Measurements from ENCODE around the gene GPR52. TPM values are rescaled to one million over a fixed set of nuclear protein-coding genes. Genes with fewer than 3 reads are reported as not detected.

Gene GPR52
- total RNA-seq, 2 donors from 2014 or later, result 0.53 to 1.1 TPM

DNA sequence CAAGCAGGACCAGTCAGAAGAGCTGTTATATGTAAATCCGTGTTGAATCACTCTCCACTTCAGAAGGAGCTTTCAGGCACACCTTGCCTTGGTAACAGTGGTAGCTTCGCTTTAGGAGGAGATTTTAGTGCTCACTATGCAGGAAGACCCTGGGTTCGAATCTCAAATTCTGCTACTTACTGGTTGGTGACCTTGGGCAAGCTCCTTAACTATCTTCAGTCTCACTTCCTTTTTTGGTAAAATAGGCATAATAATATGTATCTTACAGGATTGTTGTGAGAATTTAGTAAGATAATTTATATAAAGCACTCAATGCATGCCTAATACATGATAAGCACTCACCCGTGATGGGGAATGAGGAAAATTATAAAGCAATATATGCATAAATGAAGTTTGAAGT is 46.7 kb upstream of the GPR52 start:
- H3K27me3 Mint-ChIP-seq (ENCODE audit: insufficient read depth), result no peaks in the 10 kb centered on the region
- WGBS, 2 experiments (ENCODE audit: insufficient coverage in 1 of 2, insufficient read length in 1 of 2), result 92 to 94% methylated on average over 2 to 4 of the region's 4 CpGs
- no peaks in the 10 kb centered on the region for H3K9me3 ChIP-seq (ENCODE audit: control insufficient read depth, low read length)
- no peaks in the 10 kb centered on the region for H3K4me1 ChIP-seq (ENCODE audit: control insufficient read depth, insufficient read depth, low read length)
- no peak for DNase-seq
- H3K4me3 Mint-ChIP-seq, result no peak overlapping the region
- H3K36me3 Mint-ChIP-seq (ENCODE audit: low read depth), result no peaks in the 10 kb centered on the region
- H3K27ac ChIP-seq (ENCODE audit: low read depth, low read length), result no peak overlapping the region
- no peaks in the 10 kb centered on the region for H3K4me1 Mint-ChIP-seq
- no peak overlapping the region for H3K4me3 ChIP-seq (ENCODE audit: low read length)
- H3K9me3 Mint-ChIP-seq, result no peaks in the 10 kb centered on the region
- H3K9ac ChIP-seq (ENCODE audit: extremely low read depth, low read length, poor library complexity, severe bottlenecking), result no peak overlapping the region
- no peak overlapping the region for H3K27ac Mint-ChIP-seq
- no peaks in the 10 kb centered on the region for H3K27me3 ChIP-seq (ENCODE audit: control insufficient read depth, insufficient read depth, low read length, poor library complexity, severe bottlenecking)
- TF ChIP-seq, protein P1, sequence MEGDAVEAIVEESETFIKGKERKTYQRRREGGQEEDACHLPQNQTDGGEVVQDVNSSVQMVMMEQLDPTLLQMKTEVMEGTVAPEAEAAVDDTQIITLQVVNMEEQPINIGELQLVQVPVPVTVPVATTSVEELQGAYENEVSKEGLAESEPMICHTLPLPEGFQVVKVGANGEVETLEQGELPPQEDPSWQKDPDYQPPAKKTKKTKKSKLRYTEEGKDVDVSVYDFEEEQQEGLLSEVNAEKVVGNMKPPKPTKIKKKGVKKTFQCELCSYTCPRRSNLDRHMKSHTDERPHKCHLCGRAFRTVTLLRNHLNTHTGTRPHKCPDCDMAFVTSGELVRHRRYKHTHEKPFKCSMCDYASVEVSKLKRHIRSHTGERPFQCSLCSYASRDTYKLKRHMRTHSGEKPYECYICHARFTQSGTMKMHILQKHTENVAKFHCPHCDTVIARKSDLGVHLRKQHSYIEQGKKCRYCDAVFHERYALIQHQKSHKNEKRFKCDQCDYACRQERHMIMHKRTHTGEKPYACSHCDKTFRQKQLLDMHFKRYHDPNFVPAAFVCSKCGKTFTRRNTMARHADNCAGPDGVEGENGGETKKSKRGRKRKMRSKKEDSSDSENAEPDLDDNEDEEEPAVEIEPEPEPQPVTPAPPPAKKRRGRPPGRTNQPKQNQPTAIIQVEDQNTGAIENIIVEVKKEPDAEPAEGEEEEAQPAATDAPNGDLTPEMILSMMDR (conservative IDR thresholded peaks at IDR 0.05), result no peak
- H3K36me3 ChIP-seq (ENCODE audit: control insufficient read depth, insufficient read depth, low read length), result no peaks in the 10 kb centered on the region

DNA sequence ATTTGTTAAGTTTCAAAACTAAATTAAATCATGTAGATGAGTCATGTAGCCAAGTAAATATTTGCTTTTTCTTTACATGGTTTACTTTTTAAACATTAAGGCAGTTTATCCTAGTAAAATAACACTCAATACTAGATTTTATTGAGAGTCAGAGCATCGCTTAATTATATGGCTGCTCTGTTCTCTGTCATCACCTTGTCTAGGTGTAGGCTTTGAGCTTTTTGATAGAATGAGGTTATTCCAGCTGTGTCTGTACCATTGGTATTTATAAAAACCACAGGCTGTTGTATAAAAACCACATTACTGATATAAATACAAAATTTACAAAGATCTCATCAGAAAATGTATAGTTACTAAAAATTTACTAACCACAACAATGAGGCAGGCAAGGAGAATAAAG is 42.5 kb upstream of the GPR52 start:
- no peaks in the 10 kb centered on the region for H3K27me3 ChIP-seq (ENCODE audit: control insufficient read depth, insufficient read depth, low read length, poor library complexity, severe bottlenecking)
- H3K4me1 ChIP-seq (ENCODE audit: control insufficient read depth, insufficient read depth, low read length), result no peaks in the 10 kb centered on the region
- H3K27ac ChIP-seq (ENCODE audit: low read depth, low read length), result no peak overlapping the region
- Mint-ChIP-seq H3K36me3 (ENCODE audit: low read depth) (no peaks in the 10 kb centered on the region), H3K27me3 (ENCODE audit: insufficient read depth) (no peaks in the 10 kb centered on the region), H3K27ac (no peak overlapping the region), H3K9me3 (no peaks in the 10 kb centered on the region), H3K4me1 (no peaks in the 10 kb centered on the region), H3K4me3 (no peak overlapping the region)
- DNase-seq, result no peak
- TF ChIP-seq, protein P1 (conservative IDR thresholded peaks at IDR 0.05), result no peak
- H3K9ac ChIP-seq (ENCODE audit: extremely low read depth, low read length, poor library complexity, severe bottlenecking), result no peak overlapping the region
- no peaks in the 10 kb centered on the region for H3K9me3 ChIP-seq (ENCODE audit: control insufficient read depth, low read length)
- no peaks in the 10 kb centered on the region for H3K36me3 ChIP-seq (ENCODE audit: control insufficient read depth, insufficient read depth, low read length)
- no peak overlapping the region for H3K4me3 ChIP-seq (ENCODE audit: low read length)
- 90% methylated on average over 1 of the region's 1 CpG; no CpG with 5 or more reads in 1 of the 2 experiments for whole genome bisulfite sequencing, 2 experiments (ENCODE audit: insufficient coverage in 1 of 2, insufficient read length in 1 of 2)

DNA sequence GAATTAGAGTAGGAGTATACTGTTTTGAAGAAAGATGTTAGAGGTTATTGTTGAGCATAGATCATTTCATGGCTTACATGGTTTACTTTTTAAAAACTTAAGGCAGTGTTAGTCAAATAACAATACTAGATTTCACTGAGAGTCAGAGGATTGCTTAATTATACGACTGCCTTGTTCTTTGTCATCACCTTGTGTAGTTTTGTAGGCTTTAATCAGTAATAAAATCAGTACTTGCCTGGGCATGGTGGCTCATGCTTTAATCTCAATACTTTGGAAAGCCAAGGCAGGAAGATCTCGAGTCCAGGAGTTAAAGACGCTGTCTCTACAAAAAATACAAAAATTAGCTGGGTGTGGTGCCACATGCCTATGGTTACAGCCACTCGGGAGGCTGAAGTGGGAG is 41.3 kb upstream of the GPR52 start:
- H3K9me3 Mint-ChIP-seq, result no peaks in the 10 kb centered on the region
- no peaks in the 10 kb centered on the region for H3K9me3 ChIP-seq (ENCODE audit: control insufficient read depth, low read length)
- H3K4me1 Mint-ChIP-seq, result no peaks in the 10 kb centered on the region
- H3K4me3 Mint-ChIP-seq, result no peak overlapping the region
- no peaks in the 10 kb centered on the region for H3K4me1 ChIP-seq (ENCODE audit: control insufficient read depth, insufficient read depth, low read length)
- no peaks in the 10 kb centered on the region for H3K27me3 Mint-ChIP-seq (ENCODE audit: insufficient read depth)
- TF ChIP-seq, protein P1 (conservative IDR thresholded peaks at IDR 0.05), result no peak
- no peaks in the 10 kb centered on the region for H3K36me3 ChIP-seq (ENCODE audit: control insufficient read depth, insufficient read depth, low read length)
- WGBS, 2 experiments (ENCODE audit: insufficient coverage in 1 of 2, insufficient read length in 1 of 2), result 89 to 94% methylated on average over 4 of the region's 4 CpGs
- no peak overlapping the region for H3K4me3 ChIP-seq (ENCODE audit: low read length)
- no peak for DNase-seq
- no peaks in the 10 kb centered on the region for H3K27me3 ChIP-seq (ENCODE audit: control insufficient read depth, insufficient read depth, low read length, poor library complexity, severe bottlenecking)
- no peak overlapping the region for H3K9ac ChIP-seq (ENCODE audit: extremely low read depth, low read length, poor library complexity, severe bottlenecking)
- no peak overlapping the region for H3K27ac ChIP-seq (ENCODE audit: low read depth, low read length)
- H3K27ac Mint-ChIP-seq, result no peak overlapping the region
- no peaks in the 10 kb centered on the region for H3K36me3 Mint-ChIP-seq (ENCODE audit: low read depth)

All from endodermal cell (in vitro differentiated cells).